ENCODE data around the gene GPR108.

GPR108 gene

GRCh38 chr19:6730941-6731670 is 6.3 kb downstream of the GPR108 start:
- no peak overlapping the region for H3K4ac ChIP-seq (ENCODE audit: low read depth, low read length)
- H3K36me3 ChIP-seq (ENCODE audit: control insufficient read depth in 1 of 2, insufficient read depth in 2 of 2, low read length in 2 of 2), result peaks cover 24 to 31% of the 10 kb centered on the region in 2 experiments
- peaks cover 3% of the 10 kb centered on the region for H3K9me3 ChIP-seq (ENCODE audit: insufficient read depth, low read depth, low read length)
- no peaks in the 10 kb centered on the region for H3K79me2 ChIP-seq (ENCODE audit: control insufficient read depth, insufficient read depth, low read length, poor library complexity)
- H3K79me1 ChIP-seq (ENCODE audit: low read length), result no peaks in the 10 kb centered on the region
- no peak overlapping the region for H3K14ac ChIP-seq (ENCODE audit: low read length)
- H3K4me3 ChIP-seq (ENCODE audit: low read depth, low read length), result no peak overlapping the region
- WGBS (ENCODE audit: extremely low coverage, insufficient coverage, insufficient read length), result no CpG with 5 or more reads among the region's 30 CpGs
- no peak overlapping the region for H3K23ac ChIP-seq (ENCODE audit: low read length)
- H2AK5ac ChIP-seq (ENCODE audit: low read length), result no peak overlapping the region
- no peak overlapping the region for H4K91ac ChIP-seq (ENCODE audit: low read depth, low read length)
- DNase-seq, result no peak
- H3K9ac ChIP-seq (ENCODE audit: low read length), result no peak overlapping the region
- H2AFZ ChIP-seq (ENCODE audit: insufficient read depth, low read length, poor library complexity), result no peak overlapping the region
- no peak overlapping the region for H3K27ac ChIP-seq (ENCODE audit: low read depth, low read length)
- H3K4me1 ChIP-seq (ENCODE audit: control insufficient read depth in 1 of 2, insufficient read depth in 2 of 2, low read length in 2 of 2), result peaks cover 8% of the 10 kb centered on the region in 2 experiments
- no peak overlapping the region for H2BK5ac ChIP-seq (ENCODE audit: low read depth, low read length, poor library complexity)
- no peaks in the 10 kb centered on the region for H3K27me3 ChIP-seq (ENCODE audit: insufficient read depth, low read length)
- no peak overlapping the region for H4K8ac ChIP-seq (ENCODE audit: low read depth, low read length)
- no peak overlapping the region for H2BK12ac ChIP-seq (ENCODE audit: low read length)
- no peak overlapping the region for H3K4me2 ChIP-seq (ENCODE audit: low read length)
- H4K12ac ChIP-seq (ENCODE audit: low read depth, low read length), result no peak overlapping the region
- H2BK120ac ChIP-seq (ENCODE audit: insufficient read depth, low read length, poor library complexity), result no peak overlapping the region
- H3K18ac ChIP-seq (ENCODE audit: low read length), result no peak overlapping the region

- no peak overlapping the region for H3K27ac ChIP-seq (ENCODE audit: low read depth, low read length)
- H3K18ac ChIP-seq (ENCODE audit: low read length), result no peak overlapping the region
- no peak overlapping the region for H2BK120ac ChIP-seq (ENCODE audit: insufficient read depth, low read length, poor library complexity)
- WGBS (ENCODE audit: extremely low coverage, insufficient coverage, insufficient read length), result no CpG with 5 or more reads among the region's 27 CpGs
- no peak for DNase-seq
- H2BK12ac ChIP-seq (ENCODE audit: low read length), result no peak overlapping the region
- peaks cover under 1% of the 10 kb centered on the region in 2 experiments for H3K4me1 ChIP-seq (ENCODE audit: control insufficient read depth in 1 of 2, insufficient read depth in 2 of 2, low read length in 2 of 2)
- H3K4me2 ChIP-seq (ENCODE audit: low read length), result no peak overlapping the region
- peaks cover 3% of the 10 kb centered on the region for H3K9me3 ChIP-seq (ENCODE audit: insufficient read depth, low read depth, low read length)
- H3K14ac ChIP-seq (ENCODE audit: low read length), result no peak overlapping the region
- no peak overlapping the region for H3K4me3 ChIP-seq (ENCODE audit: low read depth, low read length)
- H4K8ac ChIP-seq (ENCODE audit: low read depth, low read length), result no peak overlapping the region
- H3K9ac ChIP-seq (ENCODE audit: low read length), result no peak overlapping the region
- H3K79me2 ChIP-seq (ENCODE audit: control insufficient read depth, insufficient read depth, low read length, poor library complexity), result no peaks in the 10 kb centered on the region
- peaks cover 24 to 31% of the 10 kb centered on the region in 2 experiments for H3K36me3 ChIP-seq (ENCODE audit: control insufficient read depth in 1 of 2, insufficient read depth in 2 of 2, low read length in 2 of 2)
- H2AFZ ChIP-seq (ENCODE audit: insufficient read depth, low read length, poor library complexity), result no peak overlapping the region
- H2AK5ac ChIP-seq (ENCODE audit: low read length), result no peak overlapping the region
- no peak overlapping the region for H2BK5ac ChIP-seq (ENCODE audit: low read depth, low read length, poor library complexity)
- H4K12ac ChIP-seq (ENCODE audit: low read depth, low read length), result no peak overlapping the region
- no peak overlapping the region for H4K91ac ChIP-seq (ENCODE audit: low read depth, low read length)
- no peaks in the 10 kb centered on the region for H3K27me3 ChIP-seq (ENCODE audit: insufficient read depth, low read length)
- H3K23ac ChIP-seq (ENCODE audit: low read length), result no peak overlapping the region
- no peak overlapping the region for H3K4ac ChIP-seq (ENCODE audit: low read depth, low read length)
- H3K79me1 ChIP-seq (ENCODE audit: low read length), result no peaks in the 10 kb centered on the region
Observed at GRCh38 chr19:6730153-6730804, 7.1 kb downstream of the GPR108 start.

DNA sequence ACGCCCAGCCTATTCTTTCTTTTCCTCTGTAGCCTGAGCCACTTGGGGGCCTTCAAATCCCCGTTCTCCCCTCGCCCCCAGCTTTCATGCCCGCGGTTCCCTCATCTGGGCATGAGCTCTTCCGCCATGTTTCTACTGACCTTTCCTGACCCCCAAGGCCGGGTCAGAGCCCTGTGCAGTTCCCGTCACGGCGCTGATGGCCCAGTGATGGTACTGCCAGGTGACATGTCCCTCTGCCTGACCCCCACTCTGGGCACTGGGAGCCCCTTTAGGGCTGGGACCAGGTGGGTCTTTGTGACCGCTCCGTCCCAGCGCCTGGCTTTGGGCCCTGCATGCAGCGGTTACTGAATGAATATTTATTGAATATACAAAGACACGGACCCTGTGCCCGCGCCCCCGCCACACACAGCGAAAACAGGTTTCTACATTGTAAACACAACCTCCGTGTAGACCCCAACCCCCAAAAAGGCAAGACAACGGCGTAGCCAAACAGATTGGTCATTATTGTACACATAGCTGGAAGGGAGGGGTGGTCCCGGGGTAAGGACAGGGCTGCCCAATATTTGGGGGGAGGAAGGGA is 7.7 kb downstream of the GPR108 start:
- peaks cover 24 to 29% of the 10 kb centered on the region in 2 experiments for H3K36me3 ChIP-seq (ENCODE audit: control insufficient read depth in 1 of 2, insufficient read depth in 2 of 2, low read length in 2 of 2)
- H3K18ac ChIP-seq (ENCODE audit: low read length), result no peak overlapping the region
- H2BK5ac ChIP-seq (ENCODE audit: low read depth, low read length, poor library complexity), result no peak overlapping the region
- no peak overlapping the region for H3K9ac ChIP-seq (ENCODE audit: low read length)
- H3K9me3 ChIP-seq (ENCODE audit: insufficient read depth, low read depth, low read length), result peaks cover 3% of the 10 kb centered on the region
- H2AK5ac ChIP-seq (ENCODE audit: low read length), result no peak overlapping the region
- H3K4me1 ChIP-seq (ENCODE audit: control insufficient read depth in 1 of 2, insufficient read depth in 2 of 2, low read length in 2 of 2), result no peaks in the 10 kb centered on the region
- no CpG with 5 or more reads among the region's 23 CpGs for WGBS (ENCODE audit: extremely low coverage, insufficient coverage, insufficient read length)
- no peak overlapping the region for H4K12ac ChIP-seq (ENCODE audit: low read depth, low read length)
- H2BK12ac ChIP-seq (ENCODE audit: low read length), result no peak overlapping the region
- H4K8ac ChIP-seq (ENCODE audit: low read depth, low read length), result no peak overlapping the region
- H3K79me2 ChIP-seq (ENCODE audit: control insufficient read depth, insufficient read depth, low read length, poor library complexity), result no peaks in the 10 kb centered on the region
- H3K14ac ChIP-seq (ENCODE audit: low read length), result no peak overlapping the region
- no peak overlapping the region for H2BK120ac ChIP-seq (ENCODE audit: insufficient read depth, low read length, poor library complexity)
- no peak overlapping the region for H3K4ac ChIP-seq (ENCODE audit: low read depth, low read length)
- H3K27ac ChIP-seq (ENCODE audit: low read depth, low read length), result no peak overlapping the region
- H3K27me3 ChIP-seq (ENCODE audit: insufficient read depth, low read length), result no peaks in the 10 kb centered on the region
- no peak overlapping the region for H3K4me3 ChIP-seq (ENCODE audit: low read depth, low read length)
- no peak overlapping the region for H3K4me2 ChIP-seq (ENCODE audit: low read length)
- H3K79me1 ChIP-seq (ENCODE audit: low read length), result no peaks in the 10 kb centered on the region
- H2AFZ ChIP-seq (ENCODE audit: insufficient read depth, low read length, poor library complexity), result no peak overlapping the region
- H4K91ac ChIP-seq (ENCODE audit: low read depth, low read length), result no peak overlapping the region
- DNase-seq, result no peak
- no peak overlapping the region for H3K23ac ChIP-seq (ENCODE audit: low read length)

DNA sequence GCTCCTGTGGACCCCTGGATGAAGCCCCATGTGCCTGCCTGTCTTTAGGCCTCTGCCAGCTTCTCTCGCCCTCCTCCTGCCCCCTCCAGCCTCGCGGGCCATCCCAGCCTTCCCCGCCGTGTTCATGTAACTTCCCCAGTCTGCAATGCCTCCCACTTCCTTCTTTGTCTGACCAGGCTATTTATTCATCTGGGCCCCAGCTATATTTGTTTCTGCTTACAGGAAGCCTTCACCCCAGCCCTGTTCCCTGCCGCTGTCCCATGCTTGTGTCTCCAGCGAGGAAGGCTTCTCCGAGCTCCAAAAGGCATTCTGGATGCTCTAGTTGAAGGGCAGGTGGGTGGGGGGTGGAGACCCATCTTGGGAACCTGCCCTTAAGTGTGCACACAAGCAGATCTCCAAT is 9.0 kb downstream of the GPR108 start:
- no peak overlapping the region for H3K18ac ChIP-seq (ENCODE audit: low read length)
- H3K27me3 ChIP-seq (ENCODE audit: insufficient read depth, low read length), result no peaks in the 10 kb centered on the region
- no peak overlapping the region for H4K12ac ChIP-seq (ENCODE audit: low read depth, low read length)
- no peak overlapping the region for H2BK120ac ChIP-seq (ENCODE audit: insufficient read depth, low read length, poor library complexity)
- peaks cover 20 to 25% of the 10 kb centered on the region in 2 experiments for H3K36me3 ChIP-seq (ENCODE audit: control insufficient read depth in 1 of 2, insufficient read depth in 2 of 2, low read length in 2 of 2)
- H2AK5ac ChIP-seq (ENCODE audit: low read length), result no peak overlapping the region
- no peak overlapping the region for H3K9ac ChIP-seq (ENCODE audit: low read length)
- H4K8ac ChIP-seq (ENCODE audit: low read depth, low read length), result no peak overlapping the region
- peaks cover 3% of the 10 kb centered on the region for H3K9me3 ChIP-seq (ENCODE audit: insufficient read depth, low read depth, low read length)
- no peak overlapping the region for H2BK12ac ChIP-seq (ENCODE audit: low read length)
- H3K23ac ChIP-seq (ENCODE audit: low read length), result no peak overlapping the region
- no peak overlapping the region for H2AFZ ChIP-seq (ENCODE audit: insufficient read depth, low read length, poor library complexity)
- no peak for DNase-seq
- no peak overlapping the region for H3K4me3 ChIP-seq (ENCODE audit: low read depth, low read length)
- no peaks in the 10 kb centered on the region for H3K79me2 ChIP-seq (ENCODE audit: control insufficient read depth, insufficient read depth, low read length, poor library complexity)
- no peak overlapping the region for H3K4ac ChIP-seq (ENCODE audit: low read depth, low read length)
- H3K4me2 ChIP-seq (ENCODE audit: low read length), result no peak overlapping the region
- H3K79me1 ChIP-seq (ENCODE audit: low read length), result no peaks in the 10 kb centered on the region
- H2BK5ac ChIP-seq (ENCODE audit: low read depth, low read length, poor library complexity), result no peak overlapping the region
- H3K4me1 ChIP-seq (ENCODE audit: control insufficient read depth in 1 of 2, insufficient read depth in 2 of 2, low read length in 2 of 2), result peaks cover 0 to 3% of the 10 kb centered on the region in 2 experiments
- no peak overlapping the region for H4K91ac ChIP-seq (ENCODE audit: low read depth, low read length)
- H3K27ac ChIP-seq (ENCODE audit: low read depth, low read length), result no peak overlapping the region
- no peak overlapping the region for H3K14ac ChIP-seq (ENCODE audit: low read length)
- no CpG with 5 or more reads among the region's 8 CpGs for WGBS (ENCODE audit: extremely low coverage, insufficient coverage, insufficient read length)

Measured in trophoblast cell (in vitro differentiated cells and primary cell).